Kidney (tissue), 14 donors: ENCODE data around the gene RMND5B. TPM values are rescaled to one million over a fixed set of nuclear protein-coding genes. Genes with fewer than 3 reads are reported as not detected.

Experiments
- DNase-seq, 5 donors: peaks; one replicate each; pipeline ENCODE4 v3.0.0-alpha.2; 2013 to 2020
- FAIRE-seq: peaks from 2 replicates; lab custom pipeline; 2012; peaks lifted over from hg19 to GRCh38; lab: Jason Lieb, UNC
- H3K27ac ChIP-seq, 2 donors: one replicate each; pipeline ENCODE4 v1.7.0; 2013; ENCODE audit warnings: low read depth in 2 of 2, low read length in 2 of 2, inconsistent platforms in 1 of 2
- H3K27me3 ChIP-seq: one replicate; pipeline ENCODE4 v1.7.1; 2013; ENCODE audit warnings: low read length, inconsistent platforms; ENCODE audit not compliant: control insufficient read depth, insufficient read depth
- H3K36me3 ChIP-seq, 3 donors: one replicate each; pipeline versions ENCODE4 v1.7.0 to v1.7.1; 2013; ENCODE audit warnings: low read length in 3 of 3, control low read depth in 1 of 3, inconsistent platforms in 1 of 3; ENCODE audit not compliant: insufficient read depth in 3 of 3, control insufficient read depth in 2 of 3
- H3K4me1 ChIP-seq, 3 donors: one replicate each; pipeline versions ENCODE4 v1.7.0 to v1.7.1; 2013; ENCODE audit warnings: low read length in 3 of 3, inconsistent platforms in 1 of 3, low read depth in 1 of 3; ENCODE audit not compliant: control insufficient read depth in 2 of 3, insufficient read depth in 2 of 3
- H3K4me3 ChIP-seq, 3 donors: one replicate each; pipeline versions ENCODE4 v1.7.0 to v1.8.1; 2013; ENCODE audit warnings: low read length in 3 of 3, control low read depth in 1 of 3, inconsistent platforms in 1 of 3
- H3K9ac ChIP-seq, 3 donors: one replicate each; pipeline versions ENCODE4 v1.7.0 to v1.7.1; 2013; ENCODE audit warnings: low read length in 3 of 3, control low read depth in 1 of 3, inconsistent platforms in 1 of 3
- H3K9me3 ChIP-seq, 3 donors: one replicate each; pipeline versions ENCODE4 v1.7.0 to v1.7.1; 2013; ENCODE audit warnings: low read length in 3 of 3, control low read depth in 1 of 3, inconsistent platforms in 1 of 3; ENCODE audit not compliant: control insufficient read depth in 2 of 3, insufficient read depth in 1 of 3
- CTCF ChIP-seq: IDR thresholded peaks from 3 replicates; pipeline ENCODE4 v1.5.1; 2012; ENCODE audit warnings: mild to moderate bottlenecking, moderate library complexity, borderline replicate concordance; ENCODE audit not compliant: insufficient read depth; ENCODE audit errors: extremely low read depth
- intact Hi-C: fragments of 100-400 bp; cut with DNase I; formaldehyde crosslinking; loops from one replicate; pipeline ENCODE4 v1.11.1; 2022
- polyA plus RNA-seq: library from polyadenylated mRNA; stranded (reverse); fragments of 350-450 nt; fragmentation: Illumina TruSeq; extraction: RNeasy Lipid Tissue Mini Kit (QIAGEN cat#74804); gene quantifications from one replicate; pipeline ENCODE4 v1.2.3, GENCODE V29; 2014; ENCODE audit warnings: low read depth, low replicate concordance; ENCODE audit not compliant: insufficient read depth
- total RNA-seq: library from RNA; stranded (reverse); fragmentation: NEBNext Ultra II Directional; extraction: Animal tissue kit (Norgen Biotek cat#: 25700); gene quantifications from one replicate; pipeline ENCODE4 v1.2.1, GENCODE V29; 2021
- donor health status: control.
- donor health status: control.
- donor health status: control.
- donor health status: control.
- donor health status: control.
- donor health status: DM: yes; HTN: yes; CAD: no.
- donor health status: Normal renal cell carcinoma (clear cell type).

The RMND5B gene
- total and polyA plus RNA-seq, 2 donors from 2014 or later: 36.6 to 45.3 TPM

- FAIRE-seq: no peak
- peaks cover 0 to 11% (median 0%) of the 10 kb centered on the region in 3 donors for H3K4me1 ChIP-seq
- no peak overlapping the region for H3K9ac ChIP-seq
- H3K27ac ChIP-seq: no peak overlapping the region
- no peak for TF ChIP-seq CTCF
- no peaks in the 10 kb centered on the region for H3K36me3 ChIP-seq
- no peak overlapping the region for H3K4me3 ChIP-seq
- DNase-seq: no peak
- no peaks in the 10 kb centered on the region for H3K9me3 ChIP-seq
- H3K27me3 ChIP-seq: no peaks in the 10 kb centered on the region
- intact Hi-C loops: no loop called here
Observed at GRCh38 chr5:178122346-178122745, 8.5 kb upstream of the RMND5B start.

GRCh38 chr5:178123094-178123965, 7.5 kb upstream of the RMND5B start:
- H3K9ac ChIP-seq: no peak overlapping the region
- peaks cover 0 to 11% (median 0%) of the 10 kb centered on the region in 3 donors for H3K4me1 ChIP-seq
- no peaks in the 10 kb centered on the region for H3K9me3 ChIP-seq
- H3K4me3 ChIP-seq: no peak overlapping the region
- DNase-seq (no peak), FAIRE-seq (no peak)
- no peak for TF ChIP-seq CTCF
- H3K36me3 ChIP-seq: no peaks in the 10 kb centered on the region
- no peak overlapping the region for H3K27ac ChIP-seq
- intact Hi-C loops: no loop called here
- no peaks in the 10 kb centered on the region for H3K27me3 ChIP-seq

GRCh38 chr5:178123966-178124925, 6.6 kb upstream of the RMND5B start:
- no peaks in the 10 kb centered on the region for H3K27me3 ChIP-seq
- no peaks in the 10 kb centered on the region for H3K36me3 ChIP-seq
- TF ChIP-seq CTCF: no peak
- no peak overlapping the region for H3K27ac ChIP-seq
- H3K9me3 ChIP-seq: no peaks in the 10 kb centered on the region
- DNase-seq (peak in 4 of 5 donors; percentile 39 to 83 (median 48)), FAIRE-seq (no peak)
- peaks cover 0 to 11% (median 0%) of the 10 kb centered on the region in 3 donors for H3K4me1 ChIP-seq
- H3K4me3 ChIP-seq: no peak overlapping the region
- intact Hi-C loops: no loop called here
- no peak overlapping the region for H3K9ac ChIP-seq
